ENCODE measurements around the gene HNF1A. TPM values are rescaled to one million over a fixed set of nuclear protein-coding genes. Genes with fewer than 3 reads are reported as not detected.

HNF1A gene
- total RNA-seq, 4 donors from 2014 or later, result not detected

DNA sequence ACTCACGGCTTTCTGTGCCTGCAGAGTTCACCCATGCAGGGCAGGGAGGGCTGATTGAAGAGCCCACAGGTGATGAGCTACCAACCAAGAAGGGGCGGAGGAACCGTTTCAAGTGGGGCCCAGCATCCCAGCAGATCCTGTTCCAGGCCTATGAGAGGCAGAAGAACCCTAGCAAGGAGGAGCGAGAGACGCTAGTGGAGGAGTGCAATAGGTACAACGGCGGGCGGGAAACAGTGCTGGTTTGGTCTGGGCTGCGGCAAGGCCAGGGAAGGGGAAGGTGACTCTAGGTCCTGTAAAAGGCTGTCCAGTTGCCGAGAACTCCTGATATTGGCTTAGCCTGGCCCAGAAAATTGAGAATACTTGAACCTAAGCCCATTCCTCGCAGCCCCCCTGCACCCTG is 15.2 kb downstream of the HNF1A start:
- H3K4me3 ChIP-seq, result no peak overlapping the region
- no peak for DNase-seq (ENCODE audit: low spot score in 2 of 2)
- TF ChIP-seq EP300 (IDR thresholded peaks at IDR 0.05) (no peak), POLR2A (IDR thresholded peaks at IDR 0.05) (no peak)
- TF ChIP-seq, protein P1, sequence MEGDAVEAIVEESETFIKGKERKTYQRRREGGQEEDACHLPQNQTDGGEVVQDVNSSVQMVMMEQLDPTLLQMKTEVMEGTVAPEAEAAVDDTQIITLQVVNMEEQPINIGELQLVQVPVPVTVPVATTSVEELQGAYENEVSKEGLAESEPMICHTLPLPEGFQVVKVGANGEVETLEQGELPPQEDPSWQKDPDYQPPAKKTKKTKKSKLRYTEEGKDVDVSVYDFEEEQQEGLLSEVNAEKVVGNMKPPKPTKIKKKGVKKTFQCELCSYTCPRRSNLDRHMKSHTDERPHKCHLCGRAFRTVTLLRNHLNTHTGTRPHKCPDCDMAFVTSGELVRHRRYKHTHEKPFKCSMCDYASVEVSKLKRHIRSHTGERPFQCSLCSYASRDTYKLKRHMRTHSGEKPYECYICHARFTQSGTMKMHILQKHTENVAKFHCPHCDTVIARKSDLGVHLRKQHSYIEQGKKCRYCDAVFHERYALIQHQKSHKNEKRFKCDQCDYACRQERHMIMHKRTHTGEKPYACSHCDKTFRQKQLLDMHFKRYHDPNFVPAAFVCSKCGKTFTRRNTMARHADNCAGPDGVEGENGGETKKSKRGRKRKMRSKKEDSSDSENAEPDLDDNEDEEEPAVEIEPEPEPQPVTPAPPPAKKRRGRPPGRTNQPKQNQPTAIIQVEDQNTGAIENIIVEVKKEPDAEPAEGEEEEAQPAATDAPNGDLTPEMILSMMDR (IDR thresholded peaks at IDR 0.05), result no peak
- H3K36me3 ChIP-seq, result no peaks in the 10 kb centered on the region
- H3K27me3 ChIP-seq, result peaks cover 0 to 7% of the 10 kb centered on the region in 2 donors
- H3K4me1 ChIP-seq, result no peaks in the 10 kb centered on the region
- no peak overlapping the region for H3K27ac ChIP-seq
- H3K9me3 ChIP-seq, result no peaks in the 10 kb centered on the region
- 78 to 79% methylated on average over 11 of the region's 11 CpGs for WGBS, 2 donors

DNA sequence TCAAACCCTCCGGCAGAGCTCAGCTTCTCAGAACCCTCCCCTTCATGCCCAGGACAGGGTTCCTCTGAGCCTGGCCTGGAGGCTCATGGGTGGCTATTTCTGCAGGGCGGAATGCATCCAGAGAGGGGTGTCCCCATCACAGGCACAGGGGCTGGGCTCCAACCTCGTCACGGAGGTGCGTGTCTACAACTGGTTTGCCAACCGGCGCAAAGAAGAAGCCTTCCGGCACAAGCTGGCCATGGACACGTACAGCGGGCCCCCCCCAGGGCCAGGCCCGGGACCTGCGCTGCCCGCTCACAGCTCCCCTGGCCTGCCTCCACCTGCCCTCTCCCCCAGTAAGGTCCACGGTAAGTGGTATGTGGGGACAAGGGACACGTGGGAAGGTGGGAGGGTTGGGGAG is 15.7 kb downstream of the HNF1A start:
- 84 to 92% methylated on average over 7 to 15 of the region's 15 CpGs for WGBS, 2 donors
- no peak for DNase-seq (ENCODE audit: low spot score in 2 of 2)
- no peaks in the 10 kb centered on the region for H3K9me3 ChIP-seq

DNA sequence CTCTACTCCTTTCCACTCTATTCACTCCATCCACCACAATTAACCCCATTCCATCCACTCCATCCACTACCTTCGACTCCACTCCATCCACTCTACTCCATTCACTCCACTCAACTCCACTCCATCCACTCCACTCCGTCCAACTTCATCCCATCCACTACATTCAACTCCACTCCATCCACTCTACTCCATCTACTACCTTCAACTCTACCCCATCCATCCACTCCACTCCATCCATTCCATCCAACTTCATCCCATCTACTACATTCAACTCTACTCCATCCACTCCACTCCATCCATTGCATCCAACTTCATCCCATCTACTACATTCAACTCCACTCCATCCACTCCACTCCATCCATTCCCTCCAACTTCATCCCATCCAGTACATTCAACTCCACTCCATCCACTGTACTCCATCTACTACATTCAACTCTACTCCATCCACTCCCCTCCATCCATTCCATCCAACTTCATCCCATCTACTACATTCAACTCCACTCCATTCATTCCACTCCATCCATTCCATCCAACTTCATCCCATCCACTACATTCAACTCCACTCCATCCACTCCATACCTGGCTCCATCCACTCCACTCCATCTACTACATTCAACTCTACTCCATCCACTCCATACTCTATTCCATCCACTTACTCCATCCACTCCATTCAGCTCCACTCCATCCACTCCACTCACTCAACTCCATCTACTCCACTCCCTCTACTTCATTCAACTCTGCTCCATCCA is 16.4 kb downstream of the HNF1A start:
- no peaks in the 10 kb centered on the region for H3K36me3 ChIP-seq
- TF ChIP-seq EP300 (IDR thresholded peaks at IDR 0.05), result no peak
- TF ChIP-seq, protein P1 (IDR thresholded peaks at IDR 0.05), result no peak
- TF ChIP-seq POLR2A (IDR thresholded peaks at IDR 0.05), result no peak

More for the DNA sequence above, 15.7 kb downstream of the HNF1A start:
- Histone ChIP-seq H3K4me1 (no peaks in the 10 kb centered on the region), H3K36me3 (no peaks in the 10 kb centered on the region), H3K27me3 (peaks cover 0 to 7% of the 10 kb centered on the region in 2 donors), H3K4me3 (no peak overlapping the region), H3K27ac (no peak overlapping the region)
- TF ChIP-seq EP300 (IDR thresholded peaks at IDR 0.05) (no peak), POLR2A (IDR thresholded peaks at IDR 0.05) (no peak)
- TF ChIP-seq, protein P1 (IDR thresholded peaks at IDR 0.05), result no peak

DNA sequence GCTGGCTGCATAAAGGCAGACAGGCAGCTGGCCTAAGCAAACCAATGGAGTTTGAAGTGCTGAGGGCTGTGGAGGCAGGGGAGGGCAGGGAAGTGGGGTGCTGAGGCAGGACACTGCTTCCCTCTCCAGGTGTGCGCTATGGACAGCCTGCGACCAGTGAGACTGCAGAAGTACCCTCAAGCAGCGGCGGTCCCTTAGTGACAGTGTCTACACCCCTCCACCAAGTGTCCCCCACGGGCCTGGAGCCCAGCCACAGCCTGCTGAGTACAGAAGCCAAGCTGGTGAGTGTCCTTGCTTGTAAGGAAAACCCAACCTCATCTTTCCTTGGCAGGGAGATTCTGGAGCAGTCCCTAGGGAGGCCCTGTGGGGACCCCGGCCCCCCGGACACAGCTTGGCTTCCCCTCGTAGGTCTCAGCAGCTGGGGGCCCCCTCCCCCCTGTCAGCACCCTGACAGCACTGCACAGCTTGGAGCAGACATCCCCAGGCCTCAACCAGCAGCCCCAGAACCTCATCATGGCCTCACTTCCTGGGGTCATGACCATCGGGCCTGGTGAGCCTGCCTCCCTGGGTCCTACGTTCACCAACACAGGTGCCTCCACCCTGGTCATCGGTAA is 17.9 kb downstream of the HNF1A start:
- peaks cover 0 to 6% (median 0%) of the 10 kb centered on the region in 3 donors for H3K36me3 ChIP-seq
- TF ChIP-seq POLR2A (IDR thresholded peaks at IDR 0.05), result no peak
- TF ChIP-seq EP300 (IDR thresholded peaks at IDR 0.05), result no peak
- TF ChIP-seq, protein P1 (IDR thresholded peaks at IDR 0.05), result no peak
- WGBS, 2 donors, result 85 to 89% methylated on average over 6 to 8 of the region's 11 CpGs
- H3K27me3 ChIP-seq, result peaks cover 0 to 7% of the 10 kb centered on the region in 2 donors
- H3K4me3 ChIP-seq, result no peak overlapping the region
- H3K27ac ChIP-seq, result no peak overlapping the region
- H3K4me1 ChIP-seq, result peaks cover 0 to 10% (median 0%) of the 10 kb centered on the region in 4 donors
- DNase-seq (ENCODE audit: low spot score in 2 of 2), result no peak
- H3K9me3 ChIP-seq, result no peaks in the 10 kb centered on the region

More for the DNA sequence above, 16.4 kb downstream of the HNF1A start:
- Histone ChIP-seq H3K4me3 (no peak overlapping the region), H3K27me3 (peaks cover 0 to 7% of the 10 kb centered on the region in 2 donors), H3K9me3 (no peaks in the 10 kb centered on the region), H3K27ac (no peak overlapping the region), H3K4me1 (peaks cover 0 to 6% (median 0%) of the 10 kb centered on the region in 4 donors)
- WGBS, 2 donors, result 90 to 91% methylated on average over 2 of the region's 2 CpGs
- DNase-seq (ENCODE audit: low spot score in 2 of 2), result no peak

DNA sequence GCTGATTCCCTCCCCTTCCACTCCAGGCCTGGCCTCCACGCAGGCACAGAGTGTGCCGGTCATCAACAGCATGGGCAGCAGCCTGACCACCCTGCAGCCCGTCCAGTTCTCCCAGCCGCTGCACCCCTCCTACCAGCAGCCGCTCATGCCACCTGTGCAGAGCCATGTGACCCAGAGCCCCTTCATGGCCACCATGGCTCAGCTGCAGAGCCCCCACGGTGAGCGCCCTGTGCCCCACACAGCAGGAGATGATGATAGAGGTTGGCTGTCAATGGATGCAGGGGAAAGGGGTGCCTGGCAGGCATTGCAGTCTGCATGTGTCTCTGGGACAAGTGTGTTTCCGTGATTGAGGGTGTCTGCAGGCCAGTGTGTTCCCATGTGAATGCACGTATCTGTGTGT is 19.1 kb downstream of the HNF1A start:
- WGBS, 2 donors, result 68 to 80% methylated on average over 7 to 9 of the region's 9 CpGs
- Histone ChIP-seq H3K9me3 (no peaks in the 10 kb centered on the region), H3K27ac (no peak overlapping the region), H3K4me1 (peaks cover 0 to 10% (median 0%) of the 10 kb centered on the region in 4 donors), H3K4me3 (no peak overlapping the region), H3K27me3 (peaks cover 0 to 7% of the 10 kb centered on the region in 2 donors), H3K36me3 (peaks cover 0 to 18% (median 0%) of the 10 kb centered on the region in 3 donors)
- TF ChIP-seq EP300 (IDR thresholded peaks at IDR 0.05), result no peak
- TF ChIP-seq, protein P1 (IDR thresholded peaks at IDR 0.05), result no peak
- no peak for TF ChIP-seq POLR2A (IDR thresholded peaks at IDR 0.05)
- no peak for DNase-seq (ENCODE audit: low spot score in 2 of 2)
